NT2/D1 (cell line): Measurements from ENCODE around the gene ITPRIP.
A peak's percentile ranks its signal among the peaks of the same experiment; 100 is the strongest.

Experiments used
- DNase-seq: peaks from one replicate; pipeline ENCODE4 v3.0.0-alpha.2; 2011; ENCODE audit warnings: low read depth, low spot score
- H3K27me3 ChIP-seq: 2 replicates; pipeline ENCODE4 v1.6.0; 2011; ENCODE audit warnings: mild to moderate bottlenecking; ENCODE audit not compliant: insufficient read length, insufficient read depth
- H3K36me3 ChIP-seq: 2 replicates; pipeline ENCODE4 v1.6.1; 2011; ENCODE audit warnings: mild to moderate bottlenecking, low read length, mixed read lengths; ENCODE audit not compliant: insufficient read depth, insufficient read length
- H3K4me1 ChIP-seq: 2 replicates; pipeline ENCODE4 v1.5.1; 2011; ENCODE audit not compliant: insufficient read depth, insufficient read length
- H3K4me3 ChIP-seq: 2 replicates; pipeline ENCODE4 v1.5.1; 2011; ENCODE audit warnings: low read depth; ENCODE audit not compliant: insufficient read length
- H3K9ac ChIP-seq: 2 replicates; pipeline ENCODE4 v1.6.0; 2011; ENCODE audit warnings: low read depth; ENCODE audit not compliant: insufficient read length
- H3K9me3 ChIP-seq: 2 replicates; pipeline ENCODE4 v1.5.1; 2011; ENCODE audit warnings: mild to moderate bottlenecking, low read length; ENCODE audit not compliant: insufficient read depth
- SUZ12 ChIP-seq: IDR thresholded peaks from 2 replicates; pipeline ENCODE4 v1.6.1; 2011; ENCODE audit not compliant: insufficient read length, insufficient read depth; ENCODE audit errors: extremely low read depth
- YY1 ChIP-seq: IDR thresholded peaks from 2 replicates; pipeline ENCODE4 v1.6.1; 2011; ENCODE audit not compliant: insufficient read length, insufficient read depth
- ZNF274 ChIP-seq: IDR thresholded peaks from 2 replicates; pipeline ENCODE4 v1.6.1; 2011; ENCODE audit warnings: mild to moderate bottlenecking, low read depth, low read length

The ITPRIP gene

GRCh38 chr10:104297697-104298660, 40.3 kb downstream of the ITPRIP start:
- no peak overlapping the region for H3K4me3 ChIP-seq
- H3K9ac ChIP-seq, result no peak overlapping the region
- DNase-seq, result no peak
- H3K9me3 ChIP-seq, result peaks cover 6% of the 10 kb centered on the region; the same call in 1 of the 2 replicates
- TF ChIP-seq SUZ12, result no peak
- no peak for TF ChIP-seq YY1
- no peak for TF ChIP-seq ZNF274
- H3K4me1 ChIP-seq, result no peaks in the 10 kb centered on the region
- no peaks in the 10 kb centered on the region for H3K36me3 ChIP-seq
- H3K27me3 ChIP-seq, result no peaks in the 10 kb centered on the region

GRCh38 chr10:104296687-104297436, 41.4 kb downstream of the ITPRIP start:
- Histone ChIP-seq H3K27me3 (no peaks in the 10 kb centered on the region), H3K4me3 (no peak overlapping the region), H3K36me3 (no peaks in the 10 kb centered on the region), H3K4me1 (no peaks in the 10 kb centered on the region), H3K9me3 (no peaks in the 10 kb centered on the region), H3K9ac (no peak overlapping the region)
- TF ChIP-seq YY1 (no peak), ZNF274 (no peak), SUZ12 (no peak)
- no peak for DNase-seq

GRCh38 chr10:104293781-104294321, 44.4 kb downstream of the ITPRIP start:
- no peak for DNase-seq
- H3K27me3 ChIP-seq, result no peaks in the 10 kb centered on the region
- peaks cover 2% of the 10 kb centered on the region for H3K4me1 ChIP-seq
- TF ChIP-seq ZNF274, result no peak
- no peak for TF ChIP-seq YY1
- TF ChIP-seq SUZ12, result no peak
- H3K4me3 ChIP-seq, result no peak overlapping the region
- no peak overlapping the region for H3K9ac ChIP-seq
- H3K36me3 ChIP-seq, result no peaks in the 10 kb centered on the region
- no peaks in the 10 kb centered on the region for H3K9me3 ChIP-seq

GRCh38 chr10:104293011-104293410, 45.3 kb downstream of the ITPRIP start:
- H3K4me3 ChIP-seq, result no peak overlapping the region
- H3K27me3 ChIP-seq, result no peaks in the 10 kb centered on the region
- H3K36me3 ChIP-seq, result no peaks in the 10 kb centered on the region
- no peak for TF ChIP-seq ZNF274
- no peak for TF ChIP-seq SUZ12
- TF ChIP-seq YY1, result no peak
- H3K9me3 ChIP-seq, result no peaks in the 10 kb centered on the region
- H3K9ac ChIP-seq, result no peak overlapping the region
- no peak for DNase-seq
- peaks cover 2% of the 10 kb centered on the region for H3K4me1 ChIP-seq

GRCh38 chr10:104291439-104291951, 46.8 kb downstream of the ITPRIP start:
- peaks cover 2% of the 10 kb centered on the region for H3K4me1 ChIP-seq
- H3K9ac ChIP-seq, result no peak overlapping the region
- H3K4me3 ChIP-seq, result no peak overlapping the region
- DNase-seq, result peak; percentile 64
- H3K36me3 ChIP-seq, result no peaks in the 10 kb centered on the region
- H3K9me3 ChIP-seq, result no peaks in the 10 kb centered on the region
- no peaks in the 10 kb centered on the region for H3K27me3 ChIP-seq
- TF ChIP-seq ZNF274, result no peak
- TF ChIP-seq SUZ12, result no peak
- TF ChIP-seq YY1, result no peak

- Histone ChIP-seq H3K27me3 (no peaks in the 10 kb centered on the region), H3K36me3 (no peaks in the 10 kb centered on the region), H3K9ac (no peak overlapping the region), H3K4me1 (peaks cover 2% of the 10 kb centered on the region), H3K4me3 (no peak overlapping the region), H3K9me3 (no peaks in the 10 kb centered on the region)
- TF ChIP-seq SUZ12 (no peak), YY1 (no peak), ZNF274 (no peak)
- no peak for DNase-seq
Observed at GRCh38 chr10:104288355-104288754, 49.9 kb downstream of the ITPRIP start.
